Testis (tissue), 2 donors: ENCODE results near the gene GLI2.

ENCODE experiments used
- CTCF ChIP-seq, 3 experiments: fragments of 450-650 bp in 2 of 3; fragments of 200-600 bp in 1 of 3; sonication (generic) in 1 of 3; IDR thresholded peaks; one replicate each; pipeline ENCODE4 v1.5.1; 2016 to 2019; ENCODE audit warnings: antibody characterized with exemption in 3 of 3, mild to moderate bottlenecking in 2 of 3, moderate library complexity in 1 of 3
- POLR2A ChIP-seq: fragments of 450-650 bp; IDR thresholded peaks from one replicate; pipeline ENCODE4 v1.6.1; 2017; ENCODE audit warnings: antibody characterized with exemption, mild to moderate bottlenecking, moderate library complexity

- no peak for TF ChIP-seq CTCF (IDR thresholded peaks at IDR 0.05)
- TF ChIP-seq POLR2A = no peak
Observed at GRCh38 chr2:120748310-120748709, 12.6 kb downstream of the GLI2 start.
